ENCODE results near the gene CA10.

The CA10 gene

DNA sequence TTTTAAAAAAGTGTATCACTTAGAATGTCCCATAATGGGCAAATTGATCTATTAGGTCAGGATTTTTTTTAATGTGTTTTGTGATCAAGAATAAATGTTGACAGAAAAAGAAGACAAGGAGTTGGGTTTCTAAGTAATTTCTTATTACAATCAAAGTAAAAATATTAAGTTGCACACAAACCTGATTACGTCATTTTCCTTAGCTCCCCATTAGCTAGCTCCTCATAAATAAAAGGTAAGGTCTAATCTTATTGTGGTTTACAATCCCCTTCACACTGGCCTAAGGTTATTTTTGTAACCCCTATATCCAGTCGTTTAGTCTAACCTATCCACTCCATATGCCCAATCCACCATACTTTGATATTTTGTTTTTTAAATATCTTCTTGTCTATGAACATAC, 7.6 kb downstream of the CA10 start:
- no peak for ATAC-seq
- TF ChIP-seq, protein P1, sequence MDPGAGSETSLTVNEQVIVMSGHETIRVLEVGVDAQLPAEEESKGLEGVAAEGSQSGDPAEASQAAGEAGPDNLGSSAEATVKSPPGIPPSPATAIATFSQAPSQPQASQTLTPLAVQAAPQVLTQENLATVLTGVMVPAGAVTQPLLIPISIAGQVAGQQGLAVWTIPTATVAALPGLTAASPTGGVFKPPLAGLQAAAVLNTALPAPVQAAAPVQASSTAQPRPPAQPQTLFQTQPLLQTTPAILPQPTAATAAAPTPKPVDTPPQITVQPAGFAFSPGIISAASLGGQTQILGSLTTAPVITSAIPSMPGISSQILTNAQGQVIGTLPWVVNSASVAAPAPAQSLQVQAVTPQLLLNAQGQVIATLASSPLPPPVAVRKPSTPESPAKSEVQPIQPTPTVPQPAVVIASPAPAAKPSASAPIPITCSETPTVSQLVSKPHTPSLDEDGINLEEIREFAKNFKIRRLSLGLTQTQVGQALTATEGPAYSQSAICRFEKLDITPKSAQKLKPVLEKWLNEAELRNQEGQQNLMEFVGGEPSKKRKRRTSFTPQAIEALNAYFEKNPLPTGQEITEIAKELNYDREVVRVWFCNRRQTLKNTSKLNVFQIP (CRISPR knock-in tag; IDR thresholded peaks at IDR 0.05; ENCODE audit: borderline replicate concordance, low read depth): no peak
- TF ChIP-seq SNAI2 (CRISPR knock-in tag; IDR thresholded peaks at IDR 0.05): no peak

DNA sequence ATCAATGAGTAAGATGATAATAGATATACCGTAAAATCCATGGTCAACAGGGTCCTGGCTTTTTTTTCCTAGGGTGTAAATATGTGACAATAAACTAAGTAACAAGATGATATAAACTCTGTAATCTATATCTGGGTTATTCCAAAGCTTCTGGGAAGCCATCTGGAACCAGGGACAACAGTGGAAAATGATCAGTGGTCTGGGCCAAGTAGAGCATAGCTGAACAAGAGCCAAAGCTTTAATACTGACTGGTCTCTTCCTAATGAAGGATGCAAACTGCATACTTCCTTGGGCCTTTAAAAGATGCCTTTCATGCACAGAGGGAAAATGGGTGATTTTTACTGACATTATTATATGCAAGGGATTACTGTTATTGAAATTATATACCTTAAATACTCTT, 8.9 kb downstream of the CA10 start:
- no peak for ATAC-seq
- TF ChIP-seq SNAI2 (CRISPR knock-in tag; IDR thresholded peaks at IDR 0.05) (no peak), ZNF8 (CRISPR knock-in tag; IDR thresholded peaks at IDR 0.05) (no peak), ARNTL (CRISPR knock-in tag; IDR thresholded peaks at IDR 0.05; ENCODE audit: borderline replicate concordance, low read depth) (no peak), GLIS3 (CRISPR knock-in tag; IDR thresholded peaks at IDR 0.05) (no peak), ZFP30 (CRISPR knock-in tag; IDR thresholded peaks at IDR 0.05) (no peak), CSDC2 (CRISPR knock-in tag; IDR thresholded peaks at IDR 0.05) (no peak), TOX (CRISPR knock-in tag; IDR thresholded peaks at IDR 0.05; ENCODE audit: borderline replicate concordance) (no peak), ZC3H10 (CRISPR knock-in tag; IDR thresholded peaks at IDR 0.05) (no peak), OSR1 (CRISPR knock-in tag; IDR thresholded peaks at IDR 0.05) (no peak), ZNF70 (CRISPR knock-in tag; IDR thresholded peaks at IDR 0.05) (no peak), ESRRG (CRISPR knock-in tag; IDR thresholded peaks at IDR 0.05) (no peak), ISL1 (CRISPR knock-in tag; IDR thresholded peaks at IDR 0.05) (no peak), TCF4 (CRISPR knock-in tag; IDR thresholded peaks at IDR 0.05; ENCODE audit: borderline replicate concordance) (no peak), PPARA (CRISPR knock-in tag; IDR thresholded peaks at IDR 0.05; ENCODE audit: borderline replicate concordance) (no peak), ZFP3 (CRISPR knock-in tag; IDR thresholded peaks at IDR 0.05) (no peak)
- TF ChIP-seq, protein P1 (CRISPR knock-in tag; IDR thresholded peaks at IDR 0.05; ENCODE audit: borderline replicate concordance, low read depth): no peak
- TF ChIP-seq, protein P2, sequence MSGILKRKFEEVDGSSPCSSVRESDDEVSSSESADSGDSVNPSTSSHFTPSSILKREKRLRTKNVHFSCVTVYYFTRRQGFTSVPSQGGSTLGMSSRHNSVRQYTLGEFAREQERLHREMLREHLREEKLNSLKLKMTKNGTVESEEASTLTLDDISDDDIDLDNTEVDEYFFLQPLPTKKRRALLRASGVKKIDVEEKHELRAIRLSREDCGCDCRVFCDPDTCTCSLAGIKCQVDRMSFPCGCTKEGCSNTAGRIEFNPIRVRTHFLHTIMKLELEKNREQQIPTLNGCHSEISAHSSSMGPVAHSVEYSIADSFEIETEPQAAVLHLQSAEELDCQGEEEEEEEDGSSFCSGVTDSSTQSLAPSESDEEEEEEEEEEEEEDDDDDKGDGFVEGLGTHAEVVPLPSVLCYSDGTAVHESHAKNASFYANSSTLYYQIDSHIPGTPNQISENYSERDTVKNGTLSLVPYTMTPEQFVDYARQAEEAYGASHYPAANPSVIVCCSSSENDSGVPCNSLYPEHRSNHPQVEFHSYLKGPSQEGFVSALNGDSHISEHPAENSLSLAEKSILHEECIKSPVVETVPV (CRISPR knock-in tag; IDR thresholded peaks at IDR 0.05): no peak

GRCh38 chr17:52148969-52149351, 9.6 kb downstream of the CA10 start:
- TF ChIP-seq ZNF8 (CRISPR knock-in tag; IDR thresholded peaks at IDR 0.05) (no peak), CSDC2 (CRISPR knock-in tag; IDR thresholded peaks at IDR 0.05) (no peak), TCF4 (CRISPR knock-in tag; IDR thresholded peaks at IDR 0.05; ENCODE audit: borderline replicate concordance) (no peak)
- ATAC-seq: no peak

- no peak for ATAC-seq
- TF ChIP-seq ISL1 (CRISPR knock-in tag; IDR thresholded peaks at IDR 0.05) (no peak), CREB5 (CRISPR knock-in tag; IDR thresholded peaks at IDR 0.05; ENCODE audit: low read depth) (no peak), TCF4 (CRISPR knock-in tag; IDR thresholded peaks at IDR 0.05; ENCODE audit: borderline replicate concordance) (no peak), RARB (CRISPR knock-in tag; IDR thresholded peaks at IDR 0.05) (no peak), BACH2 (CRISPR knock-in tag; IDR thresholded peaks at IDR 0.05; ENCODE audit: borderline replicate concordance) (no peak), SNAI2 (CRISPR knock-in tag; IDR thresholded peaks at IDR 0.05) (no peak), ESRRG (CRISPR knock-in tag; IDR thresholded peaks at IDR 0.05) (no peak), ZC3H10 (CRISPR knock-in tag; IDR thresholded peaks at IDR 0.05) (no peak), ZFP3 (CRISPR knock-in tag; IDR thresholded peaks at IDR 0.05) (no peak)
- TF ChIP-seq, protein P2 (CRISPR knock-in tag; IDR thresholded peaks at IDR 0.05): no peak
These were observed 10.1 kb downstream of the CA10 start for GRCh38 chr17:52148288-52148968.
